Panc1 (cell line): ENCODE data around the gene LETM1.

Experiments
- POLR2AphosphoS5 ChIP-seq: IDR thresholded peaks from 2 replicates; pipeline ENCODE4 v1.6.1; 2012; ENCODE audit warnings: mild to moderate bottlenecking, low read depth, low read length, moderate library complexity
- SIN3A ChIP-seq: IDR thresholded peaks from 2 replicates; pipeline ENCODE4 v1.6.1; 2012; ENCODE audit warnings: low read depth, mild to moderate bottlenecking, low read length, moderate library complexity, borderline replicate concordance; ENCODE audit not compliant: insufficient read depth

DNA sequence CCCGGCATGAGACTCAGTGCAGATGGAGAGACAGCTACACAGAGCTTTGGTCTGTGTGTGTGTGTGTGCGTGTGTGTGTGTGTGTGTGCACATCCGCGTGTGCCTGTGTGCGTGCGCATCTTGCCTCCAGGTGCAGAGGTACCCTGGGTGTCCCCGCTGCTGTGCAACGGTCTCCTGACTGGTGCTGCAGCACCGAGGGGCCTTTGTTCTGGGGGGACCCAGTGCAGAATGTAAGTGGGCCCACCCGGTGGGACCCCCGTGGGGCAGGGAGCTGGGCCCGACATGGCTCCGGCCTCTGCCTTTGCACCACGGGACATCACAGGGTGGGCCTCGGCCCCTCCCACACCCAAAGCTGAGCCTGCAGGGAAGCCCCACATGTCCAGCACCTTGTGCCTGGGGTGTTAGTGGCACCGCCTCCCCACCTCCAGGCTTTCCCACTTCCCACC, 48.6 kb downstream of the LETM1 start:
- no peak for TF ChIP-seq SIN3A
- TF ChIP-seq POLR2AphosphoS5: no peak
